ENCODE measurements around the gene SEC14L3.

DNA sequence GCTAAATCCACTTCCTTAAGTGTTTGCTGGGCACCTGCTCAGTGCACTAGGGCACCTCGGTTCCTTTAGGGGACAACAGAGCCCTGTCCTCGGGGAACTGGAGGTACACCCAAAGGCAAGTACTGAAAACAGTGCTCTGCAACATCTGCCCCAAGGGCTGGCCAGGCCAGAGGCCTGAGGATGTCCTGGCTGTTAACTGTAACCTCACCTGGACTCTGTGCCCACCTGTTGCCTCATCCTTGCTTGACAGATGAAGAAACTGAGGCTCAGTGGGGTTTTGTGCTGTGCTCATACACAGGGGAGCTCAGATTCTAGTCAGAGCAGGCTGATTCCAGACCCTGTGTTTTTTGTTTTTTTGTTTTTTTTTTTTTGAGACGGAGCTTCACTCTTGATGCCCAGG is 31.1 kb upstream of the SEC14L3 start:
- TF ChIP-seq, protein P1, sequence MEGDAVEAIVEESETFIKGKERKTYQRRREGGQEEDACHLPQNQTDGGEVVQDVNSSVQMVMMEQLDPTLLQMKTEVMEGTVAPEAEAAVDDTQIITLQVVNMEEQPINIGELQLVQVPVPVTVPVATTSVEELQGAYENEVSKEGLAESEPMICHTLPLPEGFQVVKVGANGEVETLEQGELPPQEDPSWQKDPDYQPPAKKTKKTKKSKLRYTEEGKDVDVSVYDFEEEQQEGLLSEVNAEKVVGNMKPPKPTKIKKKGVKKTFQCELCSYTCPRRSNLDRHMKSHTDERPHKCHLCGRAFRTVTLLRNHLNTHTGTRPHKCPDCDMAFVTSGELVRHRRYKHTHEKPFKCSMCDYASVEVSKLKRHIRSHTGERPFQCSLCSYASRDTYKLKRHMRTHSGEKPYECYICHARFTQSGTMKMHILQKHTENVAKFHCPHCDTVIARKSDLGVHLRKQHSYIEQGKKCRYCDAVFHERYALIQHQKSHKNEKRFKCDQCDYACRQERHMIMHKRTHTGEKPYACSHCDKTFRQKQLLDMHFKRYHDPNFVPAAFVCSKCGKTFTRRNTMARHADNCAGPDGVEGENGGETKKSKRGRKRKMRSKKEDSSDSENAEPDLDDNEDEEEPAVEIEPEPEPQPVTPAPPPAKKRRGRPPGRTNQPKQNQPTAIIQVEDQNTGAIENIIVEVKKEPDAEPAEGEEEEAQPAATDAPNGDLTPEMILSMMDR (IDR thresholded peaks at IDR 0.05; ENCODE audit: insufficient read depth, low read length), result no peak
- TF ChIP-seq POLR2AphosphoS5 (IDR thresholded peaks at IDR 0.05; ENCODE audit: low read depth), result no peak
- TF ChIP-seq, protein P2, sequence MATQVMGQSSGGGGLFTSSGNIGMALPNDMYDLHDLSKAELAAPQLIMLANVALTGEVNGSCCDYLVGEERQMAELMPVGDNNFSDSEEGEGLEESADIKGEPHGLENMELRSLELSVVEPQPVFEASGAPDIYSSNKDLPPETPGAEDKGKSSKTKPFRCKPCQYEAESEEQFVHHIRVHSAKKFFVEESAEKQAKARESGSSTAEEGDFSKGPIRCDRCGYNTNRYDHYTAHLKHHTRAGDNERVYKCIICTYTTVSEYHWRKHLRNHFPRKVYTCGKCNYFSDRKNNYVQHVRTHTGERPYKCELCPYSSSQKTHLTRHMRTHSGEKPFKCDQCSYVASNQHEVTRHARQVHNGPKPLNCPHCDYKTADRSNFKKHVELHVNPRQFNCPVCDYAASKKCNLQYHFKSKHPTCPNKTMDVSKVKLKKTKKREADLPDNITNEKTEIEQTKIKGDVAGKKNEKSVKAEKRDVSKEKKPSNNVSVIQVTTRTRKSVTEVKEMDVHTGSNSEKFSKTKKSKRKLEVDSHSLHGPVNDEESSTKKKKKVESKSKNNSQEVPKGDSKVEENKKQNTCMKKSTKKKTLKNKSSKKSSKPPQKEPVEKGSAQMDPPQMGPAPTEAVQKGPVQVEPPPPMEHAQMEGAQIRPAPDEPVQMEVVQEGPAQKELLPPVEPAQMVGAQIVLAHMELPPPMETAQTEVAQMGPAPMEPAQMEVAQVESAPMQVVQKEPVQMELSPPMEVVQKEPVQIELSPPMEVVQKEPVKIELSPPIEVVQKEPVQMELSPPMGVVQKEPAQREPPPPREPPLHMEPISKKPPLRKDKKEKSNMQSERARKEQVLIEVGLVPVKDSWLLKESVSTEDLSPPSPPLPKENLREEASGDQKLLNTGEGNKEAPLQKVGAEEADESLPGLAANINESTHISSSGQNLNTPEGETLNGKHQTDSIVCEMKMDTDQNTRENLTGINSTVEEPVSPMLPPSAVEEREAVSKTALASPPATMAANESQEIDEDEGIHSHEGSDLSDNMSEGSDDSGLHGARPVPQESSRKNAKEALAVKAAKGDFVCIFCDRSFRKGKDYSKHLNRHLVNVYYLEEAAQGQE (IDR thresholded peaks at IDR 0.05; ENCODE audit: insufficient replicate concordance, low read depth), result no peak

Data from HL-60 (cell line).